OCI-LY7 (cell line): ENCODE measurements around the gene KLK7. TPM values are rescaled to one million over a fixed set of nuclear protein-coding genes. Genes with fewer than 3 reads are reported as not detected.
A peak's percentile ranks its signal among the peaks of the same experiment; 100 is the strongest.

Experiments used
- BruUV-seq: library from RNA; stranded (reverse); fragments of 400-500 nt; replicated peaks from 2 replicates; lab custom pipeline; 2021; lab: Mats Ljungman, UMichigan
- CTCF ChIA-PET: fragments of 300-600 bp; sonication (Branson Sonifier 250); formaldehyde crosslinking; loops from one replicate; lab custom pipeline; 2022; ENCODE audit warnings: antibody characterized with exemption; ENCODE audit not compliant: unreplicated experiment; lab: Charles Lee
- POLR2A ChIA-PET: fragments of 300-600 bp; sonication (Branson Sonifier 250); formaldehyde crosslinking; loops from one replicate; lab custom pipeline; 2022; ENCODE audit warnings: antibody characterized with exemption; lab: Charles Lee
- DNase-seq: peaks from one replicate; pipeline ENCODE4 v3.0.0-alpha.2; 2015; ENCODE audit warnings: low spot score
- H2AFZ ChIP-seq: fragments of 200-600 bp; sonication (generic), shearing (Covaris generic); 2 replicates; pipeline ENCODE4 v1.6.1; 2014; ENCODE audit warnings: mild to moderate bottlenecking, antibody characterized with exemption, low read length, moderate library complexity
- H3K27ac ChIP-seq: fragments of 200-600 bp; sonication (generic); 2 replicates; pipeline ENCODE4 v1.5.1; 2014; ENCODE audit warnings: mixed run types, low read depth, mild to moderate bottlenecking, moderate library complexity, low read length, inconsistent platforms; ENCODE audit not compliant: poor library complexity, severe bottlenecking
- H3K36me3 ChIP-seq: fragments of 200-600 bp; sonication (generic); 2 replicates; pipeline ENCODE4 v1.6.1; 2014; ENCODE audit warnings: mild to moderate bottlenecking, antibody characterized with exemption, low read length, moderate library complexity, mixed read lengths; ENCODE audit not compliant: insufficient read depth
- H3K4me1 ChIP-seq: fragments of 200-600 bp; sonication (generic); 2 replicates; pipeline ENCODE4 v1.5.1; 2014; ENCODE audit warnings: mild to moderate bottlenecking, low read length; ENCODE audit not compliant: insufficient read depth, poor library complexity, severe bottlenecking
- H3K4me2 ChIP-seq: fragments of 200-600 bp; sonication (generic); 2 replicates; pipeline ENCODE4 v1.6.1; 2014; ENCODE audit warnings: mild to moderate bottlenecking, low read length
- H3K4me3 ChIP-seq: fragments of 200-600 bp; sonication (generic); 2 replicates; pipeline ENCODE4 v1.5.1; 2014; ENCODE audit warnings: mild to moderate bottlenecking, low read depth, low read length; ENCODE audit not compliant: poor library complexity, severe bottlenecking
- H3K79me2 ChIP-seq: fragments of 200-600 bp; sonication (generic); 2 replicates; pipeline ENCODE4 v1.6.1; 2016; ENCODE audit warnings: low read depth, mild to moderate bottlenecking, low read length, moderate library complexity, mixed read lengths; ENCODE audit not compliant: insufficient read depth
- H3K9me2 ChIP-seq: fragments of 200-600 bp; sonication (generic); 2 replicates; pipeline ENCODE4 v1.6.1; 2016; ENCODE audit warnings: mild to moderate bottlenecking, low read length, mixed read lengths; ENCODE audit not compliant: insufficient read depth
- H3K9me3 ChIP-seq: fragments of 200-600 bp; sonication (generic); 2 replicates; pipeline ENCODE4 v1.6.1; 2014; ENCODE audit warnings: mild to moderate bottlenecking, mixed run types, low read length, mixed read lengths
- H4K20me1 ChIP-seq: fragments of 200-600 bp; sonication (generic); 2 replicates; pipeline ENCODE4 v1.6.1; 2014; ENCODE audit warnings: mild to moderate bottlenecking, antibody characterized with exemption, low read length, moderate library complexity, mixed read lengths; ENCODE audit not compliant: insufficient read depth
- EZH2phosphoT487 ChIP-seq: fragments of 200-600 bp; sonication (generic); IDR thresholded peaks from 2 replicates; pipeline ENCODE4 v1.6.1; 2018; ENCODE audit warnings: low read depth, borderline replicate concordance, mild to moderate bottlenecking, mixed run types, antibody characterized with exemption, low read length, moderate library complexity, mixed read lengths
- intact Hi-C: fragments of 100-400 bp; cut with micrococcal nuclease; formaldehyde crosslinking; loops from one replicate; pipeline ENCODE4 v1.10.0; 2022; ENCODE audit not compliant: unreplicated experiment
- total RNA-seq, 2 experiments: library from RNA; depleted of rRNA in 1 of 2; stranded (reverse); fragments of >200 nt in 1 of 2; shearing (Covaris generic) in 1 of 2; gene quantifications; 2 replicates each; pipeline ENCODE4 v1.2.3, GENCODE V29; 2014 to 2022
- TF ChIP-seq, protein P1 (sequence below): fragments of 200-600 bp; sonication (generic); conservative IDR thresholded peaks from 2 replicates; pipeline ENCODE4 v1.5.1; 2014; ENCODE audit warnings: mild to moderate bottlenecking, antibody characterized with exemption, low read length, moderate library complexity, mixed read lengths

Gene KLK7
- total RNA-seq, 2 experiments from 2014 or later, result not detected

DNA sequence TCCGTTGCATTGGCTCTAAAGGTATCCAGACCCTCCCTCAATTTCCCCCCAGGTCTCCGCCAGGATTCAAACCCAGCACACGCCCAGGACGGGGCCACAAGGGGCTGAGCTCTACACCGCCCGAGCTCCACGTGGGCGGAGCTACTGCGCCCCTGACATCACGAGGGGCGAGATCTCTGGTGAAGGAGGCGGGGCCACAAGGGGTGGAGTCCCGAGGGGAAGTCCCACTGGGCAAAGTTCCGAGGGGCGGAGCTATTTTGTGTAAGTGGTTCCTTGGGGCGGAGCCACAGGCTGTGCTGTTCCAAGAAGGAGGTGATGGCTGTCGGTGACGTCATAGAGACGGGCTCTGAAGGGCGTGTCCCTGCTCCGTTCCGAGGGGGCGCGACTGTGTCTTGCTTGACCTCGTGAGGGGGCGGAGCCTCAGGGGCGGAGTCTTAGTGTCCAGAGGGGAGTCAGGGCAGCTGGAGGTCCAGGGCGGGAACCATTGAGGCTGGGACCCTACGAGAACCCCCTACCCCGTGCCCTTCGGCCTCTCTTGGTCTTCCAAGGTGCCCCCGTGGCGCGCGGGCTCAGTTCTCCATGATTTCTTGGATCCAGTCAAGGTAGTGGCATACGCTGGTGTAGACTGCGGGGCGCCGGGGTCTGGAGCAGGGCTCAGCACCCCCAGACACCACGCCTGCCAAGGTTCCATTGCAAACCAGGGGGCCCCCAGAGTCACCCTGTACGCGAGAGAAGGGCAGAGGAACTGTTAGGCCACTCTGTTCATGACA lies 19.0 kb upstream of the KLK7 start:
- H3K36me3 ChIP-seq, result no peaks in the 10 kb centered on the region
- H3K4me1 ChIP-seq, result no peaks in the 10 kb centered on the region
- no peak overlapping the region for H3K4me2 ChIP-seq
- H2AFZ ChIP-seq, result no peak overlapping the region
- H3K9me3 ChIP-seq, result no peaks in the 10 kb centered on the region
- no TSS peak for BruUV-seq
- no peaks in the 10 kb centered on the region for H3K9me2 ChIP-seq
- H3K4me3 ChIP-seq, result no peak overlapping the region
- CTCF ChIA-PET, result no interaction called here
- TF ChIP-seq, protein P1, sequence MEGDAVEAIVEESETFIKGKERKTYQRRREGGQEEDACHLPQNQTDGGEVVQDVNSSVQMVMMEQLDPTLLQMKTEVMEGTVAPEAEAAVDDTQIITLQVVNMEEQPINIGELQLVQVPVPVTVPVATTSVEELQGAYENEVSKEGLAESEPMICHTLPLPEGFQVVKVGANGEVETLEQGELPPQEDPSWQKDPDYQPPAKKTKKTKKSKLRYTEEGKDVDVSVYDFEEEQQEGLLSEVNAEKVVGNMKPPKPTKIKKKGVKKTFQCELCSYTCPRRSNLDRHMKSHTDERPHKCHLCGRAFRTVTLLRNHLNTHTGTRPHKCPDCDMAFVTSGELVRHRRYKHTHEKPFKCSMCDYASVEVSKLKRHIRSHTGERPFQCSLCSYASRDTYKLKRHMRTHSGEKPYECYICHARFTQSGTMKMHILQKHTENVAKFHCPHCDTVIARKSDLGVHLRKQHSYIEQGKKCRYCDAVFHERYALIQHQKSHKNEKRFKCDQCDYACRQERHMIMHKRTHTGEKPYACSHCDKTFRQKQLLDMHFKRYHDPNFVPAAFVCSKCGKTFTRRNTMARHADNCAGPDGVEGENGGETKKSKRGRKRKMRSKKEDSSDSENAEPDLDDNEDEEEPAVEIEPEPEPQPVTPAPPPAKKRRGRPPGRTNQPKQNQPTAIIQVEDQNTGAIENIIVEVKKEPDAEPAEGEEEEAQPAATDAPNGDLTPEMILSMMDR, result no peak
- TF ChIP-seq EZH2phosphoT487, result no peak
- DNase-seq, result peak; percentile 25
- intact Hi-C loops, result no loop called here
- H3K79me2 ChIP-seq, result no peaks in the 10 kb centered on the region
- POLR2A ChIA-PET, result no interaction called here
- H4K20me1 ChIP-seq, result no peaks in the 10 kb centered on the region
- no peak overlapping the region for H3K27ac ChIP-seq

DNA sequence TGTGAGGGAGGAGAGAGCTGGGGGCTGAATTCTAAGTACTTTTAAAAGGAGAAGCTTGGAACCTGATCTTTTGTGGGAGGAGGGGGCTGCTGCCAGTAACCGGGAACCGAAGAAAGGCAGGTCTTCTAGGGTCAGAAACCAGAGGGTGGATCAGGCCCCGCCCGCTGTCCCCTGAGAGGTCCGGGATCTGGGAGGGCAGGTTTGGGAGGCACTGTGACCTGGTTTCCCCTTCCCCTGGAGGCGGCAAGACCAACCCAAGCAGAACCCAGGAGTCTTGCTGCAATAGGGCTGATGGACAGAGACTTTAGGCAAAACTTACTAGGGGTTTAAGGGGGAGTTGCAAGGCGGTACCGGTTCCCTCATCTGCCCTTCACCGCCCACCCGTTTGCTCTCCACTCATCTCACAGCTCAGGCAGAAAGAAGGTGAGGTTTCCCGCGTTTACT lies 18.4 kb upstream of the KLK7 start:
- intact Hi-C loops, result no loop called here
- CTCF ChIA-PET, result no interaction called here
- H3K79me2 ChIP-seq, result no peaks in the 10 kb centered on the region
- TF ChIP-seq, protein P1, result no peak
- no peak for TF ChIP-seq EZH2phosphoT487
- H2AFZ ChIP-seq, result no peak overlapping the region
- BruUV-seq, result no TSS peak
- no peak overlapping the region for H3K4me3 ChIP-seq
- H4K20me1 ChIP-seq, result no peaks in the 10 kb centered on the region
- H3K9me3 ChIP-seq, result no peaks in the 10 kb centered on the region
- no peak for DNase-seq
- no peak overlapping the region for H3K4me2 ChIP-seq
- H3K36me3 ChIP-seq, result no peaks in the 10 kb centered on the region
- H3K9me2 ChIP-seq, result no peaks in the 10 kb centered on the region
- H3K27ac ChIP-seq, result no peak overlapping the region
- H3K4me1 ChIP-seq, result no peaks in the 10 kb centered on the region
- POLR2A ChIA-PET, result no interaction called here

DNA sequence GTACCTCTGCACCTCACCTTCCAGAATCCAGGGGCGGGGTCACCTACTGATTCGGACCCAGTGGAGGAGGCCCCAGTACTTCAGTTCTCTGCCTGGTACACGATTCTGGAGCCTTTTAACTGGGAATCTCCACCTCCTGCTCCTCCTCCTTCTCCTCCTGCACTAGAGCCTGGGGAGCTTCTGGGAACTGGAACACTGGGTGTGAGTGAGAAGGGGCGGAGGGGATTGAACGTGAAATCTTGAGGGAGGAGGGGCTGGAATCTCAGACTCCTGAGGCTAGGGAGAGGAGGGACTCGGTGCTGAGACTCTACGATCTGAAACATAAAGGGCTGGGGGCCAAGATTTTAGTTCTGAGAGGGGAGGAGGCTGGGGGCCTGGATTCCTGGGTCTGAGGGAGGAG lies 17.8 kb upstream of the KLK7 start, which contains the start of gene KLK8:
TSS of gene KLK8 (minus strand) at position 90 of the 400 bp plus-strand sequence. CDS start 437 bp downstream, outside the sequence.
- ChIA-PET CTCF (no interaction called here), POLR2A (no interaction called here)
- Histone ChIP-seq H3K9me3 (no peaks in the 10 kb centered on the region), H2AFZ (no peak within 1 kb of the TSS), H3K36me3 (no peaks in the 10 kb centered on the region), H3K27ac (no peak within 1 kb of the TSS), H3K4me2 (no peak within 1 kb of the TSS), H3K79me2 (no peaks in the 10 kb centered on the region), H3K9me2 (no peaks in the 10 kb centered on the region), H3K4me3 (no peak within 1 kb of the TSS), H4K20me1 (no peaks in the 10 kb centered on the region), H3K4me1 (no peaks in the 10 kb centered on the region)
- no peak for TF ChIP-seq EZH2phosphoT487
- TF ChIP-seq, protein P1, result no peak
- intact Hi-C loops, result no loop called here
- BruUV-seq, result no TSS peak
- no peak for DNase-seq
